Osteocyte (in vitro differentiated cells): ENCODE results near the gene FSTL4. TPM values are rescaled to one million over a fixed set of nuclear protein-coding genes. Genes with fewer than 3 reads are reported as not detected.
A peak's percentile ranks its signal among the peaks of the same experiment; 100 is the strongest.

ENCODE experiments used
- DNase-seq: peaks from one replicate; pipeline ENCODE4 v3.0.0; 2021; ENCODE audit warnings: mixed read lengths; ENCODE audit not compliant: unreplicated experiment; ENCODE audit errors: extremely low spot score
- H3K27ac Mint-ChIP-seq: one replicate; pipeline ENCODE4 v1.8.0; 2021; ENCODE audit warnings: mild to moderate bottlenecking, mixed read lengths; ENCODE audit not compliant: unreplicated experiment
- H3K27me3 Mint-ChIP-seq: one replicate; pipeline ENCODE4 v1.8.0; 2021; ENCODE audit warnings: mixed read lengths; ENCODE audit not compliant: unreplicated experiment
- H3K36me3 Mint-ChIP-seq: one replicate; pipeline ENCODE4 v1.8.0; 2021; ENCODE audit warnings: mixed read lengths; ENCODE audit not compliant: unreplicated experiment
- H3K4me1 Mint-ChIP-seq: one replicate; pipeline ENCODE4 v1.8.0; 2021; ENCODE audit warnings: mixed read lengths; ENCODE audit not compliant: unreplicated experiment
- H3K4me3 Mint-ChIP-seq: one replicate; pipeline ENCODE4 v1.8.0; 2021; ENCODE audit warnings: mild to moderate bottlenecking, moderate library complexity, mixed read lengths; ENCODE audit not compliant: unreplicated experiment
- H3K9me3 Mint-ChIP-seq: one replicate; pipeline ENCODE4 v1.8.0; 2021; ENCODE audit warnings: mixed read lengths; ENCODE audit not compliant: unreplicated experiment
- CTCF ChIP-seq: fragments of 200-600 bp; sonication (generic); IDR thresholded peaks from 2 replicates; pipeline ENCODE4 v1.5.0; 2021; ENCODE audit warnings: antibody characterized with exemption, mild to moderate bottlenecking, moderate library complexity
- total RNA-seq: library from RNA; stranded (reverse); gene quantifications from 2 replicates; pipeline ENCODE4 v1.2.1, GENCODE V29; 2021

Gene FSTL4
- total RNA-seq, 1 donor from 2014 or later = not detected

DNA sequence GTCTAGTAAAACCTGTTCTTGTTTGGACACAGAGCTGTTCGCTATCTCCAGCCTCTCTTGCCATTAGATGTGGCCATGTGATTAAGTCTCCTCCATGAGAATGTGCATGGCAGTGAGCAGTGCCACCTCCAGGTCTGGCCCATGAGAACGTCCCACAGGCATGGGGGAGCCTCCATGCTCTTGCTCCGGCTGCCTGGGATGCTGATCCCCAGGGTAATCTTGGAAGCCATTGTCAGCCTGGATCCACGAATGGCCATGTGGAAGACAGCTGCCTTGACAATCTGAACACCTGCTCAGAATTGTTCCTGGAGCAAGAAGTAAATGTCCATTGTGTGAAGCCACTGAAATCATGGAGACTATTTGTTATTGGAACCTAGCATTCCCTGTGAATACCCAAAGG, 83.5 kb downstream of the FSTL4 start:
- no peak for TF ChIP-seq CTCF
- no peak overlapping the region for H3K4me3 Mint-ChIP-seq
- no peaks in the 10 kb centered on the region for H3K4me1 Mint-ChIP-seq
- H3K27me3 Mint-ChIP-seq = peaks cover 4% of the 10 kb centered on the region
- H3K9me3 Mint-ChIP-seq = no peaks in the 10 kb centered on the region
- peak; percentile 51 for DNase-seq
- H3K27ac Mint-ChIP-seq = no peak overlapping the region
- H3K36me3 Mint-ChIP-seq = no peaks in the 10 kb centered on the region

- peaks cover 9% of the 10 kb centered on the region for H3K27me3 Mint-ChIP-seq
- no peaks in the 10 kb centered on the region for H3K4me1 Mint-ChIP-seq
- H3K36me3 Mint-ChIP-seq = no peaks in the 10 kb centered on the region
- no peak overlapping the region for H3K4me3 Mint-ChIP-seq
- TF ChIP-seq CTCF = no peak
- no peaks in the 10 kb centered on the region for H3K9me3 Mint-ChIP-seq
- DNase-seq = peak; percentile 10
- H3K27ac Mint-ChIP-seq = no peak overlapping the region
These were observed 85.0 kb downstream of the FSTL4 start for GRCh38 chr5:133527311-133527710.

- H3K4me1 Mint-ChIP-seq = no peaks in the 10 kb centered on the region
These were observed 86.0 kb downstream of the FSTL4 start for GRCh38 chr5:133526368-133526767.

DNA sequence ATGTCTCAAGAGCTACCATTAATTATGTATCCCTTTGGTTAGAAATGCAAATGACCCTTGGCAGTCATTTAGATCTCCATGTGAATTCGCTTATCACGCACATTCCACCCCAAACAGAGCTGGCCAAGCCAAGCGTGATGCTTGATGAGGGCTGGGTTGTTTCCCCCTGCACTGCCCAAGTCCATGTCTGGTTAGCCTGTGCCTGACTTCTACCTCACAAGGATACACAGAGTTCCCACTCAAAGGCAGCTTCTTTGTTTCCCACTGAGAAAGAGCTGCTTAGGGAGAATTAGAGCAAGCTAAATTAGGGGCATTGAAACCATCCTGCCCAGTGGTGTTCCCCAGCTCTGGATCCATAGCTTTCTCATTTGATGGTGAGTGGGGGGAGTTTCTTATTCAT, 87.2 kb downstream of the FSTL4 start:
- Mint-ChIP-seq H3K4me3 (no peak overlapping the region), H3K9me3 (no peaks in the 10 kb centered on the region), H3K27me3 (peaks cover 16% of the 10 kb centered on the region), H3K36me3 (no peaks in the 10 kb centered on the region), H3K27ac (no peak overlapping the region), H3K4me1 (no peaks in the 10 kb centered on the region)
- DNase-seq = peak; percentile 38
- no peak for TF ChIP-seq CTCF

More at GRCh38 chr5:133526368-133526767, 86.0 kb downstream of the FSTL4 start:
- no peak for TF ChIP-seq CTCF
- no peaks in the 10 kb centered on the region for H3K9me3 Mint-ChIP-seq
- H3K27me3 Mint-ChIP-seq = peaks cover 14% of the 10 kb centered on the region
- H3K36me3 Mint-ChIP-seq = no peaks in the 10 kb centered on the region
- H3K27ac Mint-ChIP-seq = no peak overlapping the region
- no peak overlapping the region for H3K4me3 Mint-ChIP-seq
- peak; percentile 65 for DNase-seq

- Mint-ChIP-seq H3K27me3 (peaks cover 16% of the 10 kb centered on the region), H3K9me3 (no peaks in the 10 kb centered on the region), H3K27ac (no peak overlapping the region), H3K4me1 (no peaks in the 10 kb centered on the region), H3K4me3 (no peak overlapping the region), H3K36me3 (no peaks in the 10 kb centered on the region)
- TF ChIP-seq CTCF = no peak
- DNase-seq = peak; percentile 73
These were observed 87.7 kb downstream of the FSTL4 start for GRCh38 chr5:133524666-133525065.
